SU-DHL-6 (cell line): ENCODE data around the gene RGS7.

Experiments
- H2AFZ ChIP-seq: fragments of 200-600 bp; sonication (generic); 2 replicates; pipeline ENCODE4 v1.6.1; 2014; ENCODE audit warnings: low read depth, mild to moderate bottlenecking, moderate library complexity, mixed read lengths, antibody characterized with exemption, low read length; ENCODE audit not compliant: severe bottlenecking
- H3F3A ChIP-seq: fragments of 200-600 bp; shearing (Covaris generic); 2 replicates; pipeline ENCODE4 v1.6.0; 2016; ENCODE audit warnings: antibody characterized with exemption, mild to moderate bottlenecking; ENCODE audit not compliant: insufficient read depth
- H3K27ac ChIP-seq: fragments of 200-600 bp; sonication (generic); 2 replicates; pipeline ENCODE4 v1.5.1; 2016; ENCODE audit warnings: low read depth, mild to moderate bottlenecking, low read length, moderate library complexity, mixed read lengths
- H3K27me3 ChIP-seq: fragments of 200-600 bp; sonication (generic), shearing (Covaris generic); 2 replicates; pipeline ENCODE4 v1.6.0; 2014; ENCODE audit warnings: mild to moderate bottlenecking, low read length
- H3K36me3 ChIP-seq: fragments of 200-600 bp; sonication (generic); 2 replicates; pipeline ENCODE4 v1.6.1; 2014; ENCODE audit warnings: mild to moderate bottlenecking, low read length, mixed read lengths
- H3K4me2 ChIP-seq: fragments of 300-600, 200-600 bp; shearing (Covaris generic), sonication (generic); 2 replicates; pipeline ENCODE4 v1.6.0; 2014; ENCODE audit warnings: low read length, low read depth, mild to moderate bottlenecking; ENCODE audit not compliant: poor library complexity, severe bottlenecking
- H3K4me3 ChIP-seq: fragments of 200-600 bp; sonication (generic); 2 replicates; pipeline ENCODE4 v1.5.1; 2014; ENCODE audit warnings: antibody characterized with exemption, low read length, mild to moderate bottlenecking, mixed read lengths; ENCODE audit not compliant: insufficient read depth, poor library complexity, severe bottlenecking
- H3K79me2 ChIP-seq: fragments of 200-600 bp; sonication (generic); 2 replicates; pipeline ENCODE4 v1.6.1; 2014; ENCODE audit warnings: mild to moderate bottlenecking, low read length, moderate library complexity; ENCODE audit not compliant: insufficient read depth
- H3K9ac ChIP-seq: fragments of 200-600 bp; sonication (generic); 2 replicates; pipeline ENCODE4 v1.7.0; 2014; ENCODE audit warnings: mild to moderate bottlenecking, low read length
- H3K9me2 ChIP-seq: fragments of 200-600 bp; sonication (generic); replicated peaks from 2 replicates; pipeline ENCODE4 v1.6.1; 2014; ENCODE audit warnings: low read length; ENCODE audit not compliant: insufficient read depth
- H3K9me3 ChIP-seq: fragments of 200-600 bp; sonication (generic); 2 replicates; pipeline ENCODE4 v1.6.1; 2014; ENCODE audit warnings: low read length, mixed read lengths; ENCODE audit not compliant: insufficient read depth
- H4K20me1 ChIP-seq: fragments of 200-600 bp; sonication (generic); 2 replicates; pipeline ENCODE4 v1.6.1; 2014; ENCODE audit warnings: low read depth, mild to moderate bottlenecking, antibody characterized with exemption, low read length, moderate library complexity, mixed read lengths
- EZH2phosphoT487 ChIP-seq: fragments of 200-600 bp; sonication (generic), shearing (Covaris generic); conservative IDR thresholded peaks from 2 replicates; pipeline ENCODE4 v1.6.1; 2018; ENCODE audit warnings: mild to moderate bottlenecking, antibody characterized with exemption, low read length, moderate library complexity, mixed read lengths
- TF ChIP-seq, protein P1 (sequence below): fragments of 200-600 bp; sonication (generic); IDR thresholded peaks from one replicate; pipeline ENCODE4 v1.5.1; 2017; ENCODE audit warnings: antibody characterized with exemption, mild to moderate bottlenecking, low read length, moderate library complexity; ENCODE audit not compliant: insufficient read depth, poor library complexity, severe bottlenecking

Gene RGS7

DNA sequence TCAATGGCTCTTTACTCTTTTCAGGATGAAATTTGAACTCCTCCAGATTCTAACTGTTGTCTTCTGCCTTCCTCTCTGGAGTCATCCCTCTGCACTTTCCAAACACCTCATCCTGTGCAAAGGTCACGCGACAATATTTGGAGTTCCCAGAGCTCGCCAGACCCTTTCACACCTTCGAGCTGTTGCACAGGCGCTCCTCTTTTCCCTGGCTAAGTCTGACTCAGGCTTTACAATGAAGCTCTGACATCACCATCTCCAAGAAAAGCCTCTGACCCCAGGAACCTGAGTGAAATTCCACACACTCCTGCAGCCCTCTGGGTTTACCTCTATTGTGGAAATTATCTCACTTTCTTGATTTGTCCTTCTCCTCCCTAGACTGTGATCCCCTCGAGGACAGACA is 270.3 kb downstream of the RGS7 start:
- Histone ChIP-seq H3K4me3 (no peak overlapping the region), H3K9me2 (no peaks in the 10 kb centered on the region), H4K20me1 (no peaks in the 10 kb centered on the region), H3K27me3 (no peaks in the 10 kb centered on the region), H2AFZ (no peak overlapping the region), H3K9ac (no peak overlapping the region), H3K9me3 (no peaks in the 10 kb centered on the region), H3K36me3 (no peaks in the 10 kb centered on the region), H3F3A (no peaks in the 10 kb centered on the region), H3K4me2 (no peak overlapping the region), H3K79me2 (no peaks in the 10 kb centered on the region), H3K27ac (no peak overlapping the region)
- no peak for TF ChIP-seq EZH2phosphoT487
- TF ChIP-seq, protein P1, sequence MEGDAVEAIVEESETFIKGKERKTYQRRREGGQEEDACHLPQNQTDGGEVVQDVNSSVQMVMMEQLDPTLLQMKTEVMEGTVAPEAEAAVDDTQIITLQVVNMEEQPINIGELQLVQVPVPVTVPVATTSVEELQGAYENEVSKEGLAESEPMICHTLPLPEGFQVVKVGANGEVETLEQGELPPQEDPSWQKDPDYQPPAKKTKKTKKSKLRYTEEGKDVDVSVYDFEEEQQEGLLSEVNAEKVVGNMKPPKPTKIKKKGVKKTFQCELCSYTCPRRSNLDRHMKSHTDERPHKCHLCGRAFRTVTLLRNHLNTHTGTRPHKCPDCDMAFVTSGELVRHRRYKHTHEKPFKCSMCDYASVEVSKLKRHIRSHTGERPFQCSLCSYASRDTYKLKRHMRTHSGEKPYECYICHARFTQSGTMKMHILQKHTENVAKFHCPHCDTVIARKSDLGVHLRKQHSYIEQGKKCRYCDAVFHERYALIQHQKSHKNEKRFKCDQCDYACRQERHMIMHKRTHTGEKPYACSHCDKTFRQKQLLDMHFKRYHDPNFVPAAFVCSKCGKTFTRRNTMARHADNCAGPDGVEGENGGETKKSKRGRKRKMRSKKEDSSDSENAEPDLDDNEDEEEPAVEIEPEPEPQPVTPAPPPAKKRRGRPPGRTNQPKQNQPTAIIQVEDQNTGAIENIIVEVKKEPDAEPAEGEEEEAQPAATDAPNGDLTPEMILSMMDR = no peak

DNA sequence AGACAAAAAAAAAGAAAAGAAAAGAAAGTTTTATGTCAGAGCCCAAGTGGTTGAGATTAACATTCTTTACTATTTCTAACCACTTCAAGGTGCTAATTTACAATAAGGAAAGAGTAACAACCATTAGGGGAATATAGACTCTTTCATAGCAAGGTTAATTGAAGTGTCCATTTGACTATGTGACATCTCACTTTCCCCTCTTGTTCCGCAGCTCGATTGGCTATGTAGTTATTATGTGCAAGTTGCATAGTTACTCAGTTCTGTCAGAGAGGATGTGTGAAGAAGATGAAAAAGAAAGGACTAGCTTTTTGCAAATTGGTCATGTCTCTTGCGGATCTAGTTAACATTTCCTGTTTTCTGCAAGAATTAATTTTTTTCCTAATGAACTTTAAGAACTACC is 273.7 kb downstream of the RGS7 start:
- Histone ChIP-seq H3K9me3 (no peaks in the 10 kb centered on the region), H3K36me3 (no peaks in the 10 kb centered on the region), H3K79me2 (no peaks in the 10 kb centered on the region), H2AFZ (no peak overlapping the region), H4K20me1 (no peaks in the 10 kb centered on the region), H3F3A (no peaks in the 10 kb centered on the region), H3K9ac (no peak overlapping the region), H3K4me3 (no peak overlapping the region), H3K4me2 (no peak overlapping the region), H3K27me3 (no peaks in the 10 kb centered on the region), H3K27ac (no peak overlapping the region), H3K9me2 (no peaks in the 10 kb centered on the region)
- no peak for TF ChIP-seq EZH2phosphoT487
- TF ChIP-seq, protein P1 = no peak

DNA sequence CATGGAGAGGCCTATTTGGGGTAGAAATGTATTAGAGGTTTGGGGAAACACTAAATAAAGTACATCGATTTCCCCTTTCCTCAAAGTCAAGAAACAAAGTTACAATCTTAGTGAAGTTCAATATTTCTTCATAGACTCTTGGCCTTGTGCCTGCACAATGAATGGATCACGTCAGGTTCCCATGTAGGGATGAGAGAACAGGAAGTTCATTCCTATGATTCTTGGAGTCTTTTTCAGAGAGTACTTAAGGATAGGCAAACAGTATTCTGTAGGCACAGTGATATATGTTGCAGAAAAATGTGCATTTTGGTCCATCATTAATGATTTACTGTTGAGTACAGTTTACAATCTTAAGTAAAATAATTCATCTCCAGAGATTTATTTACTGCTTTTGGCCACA is 275.5 kb downstream of the RGS7 start:
- H3K27me3 ChIP-seq = no peaks in the 10 kb centered on the region
- TF ChIP-seq EZH2phosphoT487 = no peak
- TF ChIP-seq, protein P1 = no peak

DNA sequence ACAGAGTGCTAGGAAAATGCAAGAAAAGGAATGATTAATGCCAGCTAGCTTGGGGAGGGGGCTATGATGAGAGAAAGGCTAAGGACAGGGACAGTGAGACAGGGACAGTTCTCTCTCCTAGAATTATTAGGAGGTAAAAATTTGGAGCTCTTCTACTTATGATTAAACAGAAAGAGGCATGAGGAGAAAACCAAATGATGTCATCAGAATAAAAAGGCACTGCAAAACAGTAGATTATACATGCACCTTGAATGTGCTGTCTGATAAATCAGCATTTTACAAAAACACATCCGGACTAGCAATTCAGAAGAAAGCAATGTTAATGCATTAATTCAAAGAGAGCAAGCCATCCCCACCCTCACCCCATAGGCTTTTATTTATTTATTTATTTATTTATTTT is 277.5 kb downstream of the RGS7 start:
- no peaks in the 10 kb centered on the region for H3K9me2 ChIP-seq
- no peaks in the 10 kb centered on the region for H4K20me1 ChIP-seq
- H3K9me3 ChIP-seq = no peaks in the 10 kb centered on the region
- no peak overlapping the region for H3K27ac ChIP-seq
- no peak overlapping the region for H3K4me3 ChIP-seq
- H3K36me3 ChIP-seq = no peaks in the 10 kb centered on the region
- H2AFZ ChIP-seq = no peak overlapping the region
- TF ChIP-seq, protein P1 = no peak
- no peak for TF ChIP-seq EZH2phosphoT487
- H3K4me2 ChIP-seq = no peak overlapping the region
- no peaks in the 10 kb centered on the region for H3K79me2 ChIP-seq
- H3F3A ChIP-seq = no peaks in the 10 kb centered on the region
- no peak overlapping the region for H3K9ac ChIP-seq
- H3K27me3 ChIP-seq = no peaks in the 10 kb centered on the region

More for the DNA sequence above, 275.5 kb downstream of the RGS7 start:
- Histone ChIP-seq H3K79me2 (no peaks in the 10 kb centered on the region), H3K9me3 (no peaks in the 10 kb centered on the region), H3K27ac (no peak overlapping the region), H3K4me3 (no peak overlapping the region), H3K9me2 (no peaks in the 10 kb centered on the region), H3K36me3 (no peaks in the 10 kb centered on the region), H3K9ac (no peak overlapping the region), H3F3A (no peaks in the 10 kb centered on the region), H4K20me1 (no peaks in the 10 kb centered on the region), H2AFZ (no peak overlapping the region), H3K4me2 (no peak overlapping the region)
